ENCODE data around the gene SMOC2. TPM values are rescaled to one million over a fixed set of nuclear protein-coding genes. Genes with fewer than 3 reads are reported as not detected.

The SMOC2 gene
- total and polyA plus RNA-seq, 2 of the 13 experiments (the other 11 are each of a cell fraction or from before 2014, with no cell fraction given) = not detected

DNA sequence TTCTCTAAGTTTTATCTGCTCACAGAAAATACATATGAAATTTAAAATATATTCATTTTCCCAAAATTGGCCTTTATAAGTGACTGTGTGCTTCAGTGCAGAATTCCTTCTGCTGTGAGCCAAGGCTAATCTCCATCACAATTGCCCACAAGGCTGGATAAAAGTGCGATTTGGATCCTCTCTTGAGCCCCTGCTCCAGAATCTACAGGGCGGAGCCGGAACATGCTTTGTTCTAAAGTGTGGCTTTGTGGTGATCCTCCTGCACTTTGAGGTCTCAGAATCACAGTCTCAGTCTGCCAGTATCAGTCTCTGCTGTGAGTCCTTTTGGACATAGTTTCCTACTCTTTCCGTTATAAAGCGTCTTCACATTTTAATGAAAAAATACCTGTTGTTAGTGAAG, 28.9 kb downstream of the SMOC2 start (continued):
- TF ChIP-seq MNT (IDR thresholded peaks at IDR 0.05) (no peak), NRL (CRISPR knock-in tag; IDR thresholded peaks at IDR 0.05; ENCODE audit: borderline replicate concordance) (no peak), TCF7 (IDR thresholded peaks at IDR 0.05; ENCODE audit: low read depth) (no peak), ZNF329 (CRISPR knock-in tag; IDR thresholded peaks at IDR 0.05; ENCODE audit: low read depth) (no peak)
- TF ChIP-seq, protein P1, sequence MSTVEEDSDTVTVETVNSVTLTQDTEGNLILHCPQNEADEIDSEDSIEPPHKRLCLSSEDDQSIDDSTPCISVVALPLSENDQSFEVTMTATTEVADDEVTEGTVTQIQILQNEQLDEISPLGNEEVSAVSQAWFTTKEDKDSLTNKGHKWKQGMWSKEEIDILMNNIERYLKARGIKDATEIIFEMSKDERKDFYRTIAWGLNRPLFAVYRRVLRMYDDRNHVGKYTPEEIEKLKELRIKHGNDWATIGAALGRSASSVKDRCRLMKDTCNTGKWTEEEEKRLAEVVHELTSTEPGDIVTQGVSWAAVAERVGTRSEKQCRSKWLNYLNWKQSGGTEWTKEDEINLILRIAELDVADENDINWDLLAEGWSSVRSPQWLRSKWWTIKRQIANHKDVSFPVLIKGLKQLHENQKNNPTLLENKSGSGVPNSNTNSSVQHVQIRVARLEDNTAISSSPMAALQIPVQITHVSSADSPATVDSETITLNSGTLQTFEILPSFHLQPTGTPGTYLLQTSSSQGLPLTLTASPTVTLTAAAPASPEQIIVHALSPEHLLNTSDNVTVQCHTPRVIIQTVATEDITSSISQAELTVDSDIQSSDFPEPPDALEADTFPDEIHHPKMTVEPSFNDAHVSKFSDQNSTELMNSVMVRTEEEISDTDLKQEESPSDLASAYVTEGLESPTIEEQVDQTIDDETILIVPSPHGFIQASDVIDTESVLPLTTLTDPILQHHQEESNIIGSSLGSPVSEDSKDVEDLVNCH (CRISPR knock-in tag; IDR thresholded peaks at IDR 0.05) = no peak

- H3K4me3 ChIP-seq (replicated peaks in 1 of 3; ENCODE audit: insufficient read depth in 1 of 3, low read depth in 2 of 3, low read length in 3 of 3) = no peak overlapping the region
- no peak for DNase-seq (ENCODE audit: low spot score)
- no peak for FAIRE-seq
- H3K4me2 ChIP-seq (ENCODE audit: low read depth, low read length) = no peak overlapping the region
- no peak overlapping the region for H2AFZ ChIP-seq (ENCODE audit: low read length)
- peaks cover 6 to 62% of the 10 kb centered on the region in 2 experiments; a peak in 3 of 5 replicates for H3K27me3 ChIP-seq (ENCODE audit: control insufficient read depth in 1 of 2, insufficient read depth in 2 of 2, low read length in 2 of 2)
- H3K9me3 ChIP-seq (ENCODE audit: low read length) = no peaks in the 10 kb centered on the region
- ChIA-PET CTCF (ENCODE audit: low intra/inter-chr PET ratio, low total read pairs) (no interaction called here), POLR2A (no interaction called here)
- H3K36me3 ChIP-seq (replicated peaks in 1 of 2; ENCODE audit: control insufficient read depth in 1 of 2, insufficient read depth in 2 of 2, low read length in 2 of 2) = no peaks in the 10 kb centered on the region
- intact Hi-C loops (cut with micrococcal nuclease; ENCODE audit: unreplicated experiment) (no loop called here), in situ Hi-C loops (cut with HindIII; ENCODE audit: extremely low pct_ligation_motif_present, low pct_unique_long_range_greater_than_20kb) (no loop called here)
- no TSS peak for BruUV-seq (replicated peaks)
- no peak for ATAC-seq
- no peaks in the 10 kb centered on the region for H4K20me1 ChIP-seq (ENCODE audit: insufficient read depth, low read length)
- no peak overlapping the region for H3K27ac ChIP-seq (ENCODE audit: extremely low read length, insufficient read depth, low read length)
- H3K79me2 ChIP-seq (ENCODE audit: insufficient read depth, low read length) = no peaks in the 10 kb centered on the region
- 26% methylated on average over 1 of the region's 1 CpG for WGBS (ENCODE audit: low lambda C conversion rate)
- no peaks in the 10 kb centered on the region for H3K4me1 ChIP-seq (ENCODE audit: insufficient read depth, low read length)
- no peak overlapping the region for H3K9ac ChIP-seq (ENCODE audit: insufficient read depth, low read depth, low read length)
- TF ChIP-seq ZNF136 (CRISPR knock-in tag; IDR thresholded peaks at IDR 0.05; ENCODE audit: low read depth) (no peak), CREM (IDR thresholded peaks at IDR 0.05) (no peak), CREM (CRISPR knock-in tag; IDR thresholded peaks at IDR 0.05) (no peak), ELK4 (CRISPR knock-in tag; IDR thresholded peaks at IDR 0.05; ENCODE audit: borderline replicate concordance) (no peak), ZSCAN9 (CRISPR knock-in tag; IDR thresholded peaks at IDR 0.05; ENCODE audit: borderline replicate concordance) (no peak), ZNF317 (CRISPR knock-in tag; IDR thresholded peaks at IDR 0.05) (peak; percentile 69), NBN (conservative IDR thresholded peaks at IDR 0.05) (no peak), TRIM22 (IDR thresholded peaks at IDR 0.05) (no peak)
Observed at GRCh38 chr6:168472363-168472762, 31.4 kb downstream of the SMOC2 start.

All from HepG2 (cell line).